HG02623 (cell line): Measurements from ENCODE around the gene SFXN2.
A peak's percentile ranks its signal among the peaks of the same experiment; 100 is the strongest.
"Not testable (repeated sequence)": the region's sequence is repeated elsewhere in the genome, so short reads cannot be mapped to it uniquely, and the experiment has no call there.

Experiments used
- ATAC-seq: cut with Tn5 transposase; IDR thresholded peaks from one replicate; pipeline ENCODE4 v1.9.1; 2021; ENCODE audit warnings: moderate library complexity; ENCODE audit not compliant: unreplicated experiment

The SFXN2 gene

DNA sequence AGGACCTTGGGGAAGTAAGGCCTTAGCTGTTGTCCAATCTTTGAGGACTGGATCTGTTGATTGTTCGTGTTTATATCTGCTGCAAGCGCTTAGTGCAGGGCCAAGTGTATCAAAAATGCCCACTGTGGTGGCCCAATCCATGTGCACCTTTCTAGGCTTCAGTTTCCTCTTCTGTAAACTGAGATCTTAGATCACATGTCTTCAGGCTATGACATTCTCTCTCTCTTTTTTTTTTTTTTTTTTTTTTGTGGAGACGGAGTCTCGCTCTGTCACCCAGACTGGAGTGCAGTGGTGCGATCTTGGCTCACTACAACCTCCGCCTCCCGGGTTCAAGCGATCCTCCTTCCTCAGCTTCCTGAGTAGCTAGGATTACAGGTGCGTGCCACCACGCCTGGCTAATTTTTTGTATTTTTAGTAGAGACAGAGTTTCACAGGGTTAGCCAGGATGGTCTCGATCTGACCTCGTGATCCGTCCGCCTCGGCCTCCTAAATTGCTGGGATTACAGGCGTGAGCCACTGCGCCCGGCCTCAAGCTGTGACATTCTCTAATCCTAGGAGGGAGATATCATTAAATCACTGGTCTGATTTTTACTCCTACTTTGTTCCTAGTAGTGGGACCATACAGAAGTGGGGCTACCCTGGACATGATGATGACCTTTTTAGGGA, 2.6 kb downstream of the SFXN2 start:
- not testable (repeated sequence) for ATAC-seq

DNA sequence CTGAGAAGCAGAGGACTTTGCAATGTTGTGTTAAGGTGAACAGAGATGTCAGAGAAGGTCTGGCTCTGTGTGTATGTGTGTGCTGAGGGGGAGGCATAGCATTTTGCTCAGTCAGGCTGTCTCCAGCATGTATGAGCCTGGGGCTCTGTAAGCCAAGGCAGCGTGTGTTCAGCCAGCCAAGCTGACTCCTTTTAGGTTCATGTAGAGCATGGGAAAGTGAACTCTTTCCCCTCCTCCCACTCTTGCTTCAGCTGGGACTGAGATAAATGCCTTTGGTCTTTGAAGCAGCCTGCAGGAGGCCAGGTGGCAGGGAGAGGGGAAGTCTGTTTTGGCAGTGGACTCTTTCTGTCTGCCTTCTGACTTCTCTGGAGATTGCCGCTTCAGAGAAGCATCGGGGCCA, 3.8 kb downstream of the SFXN2 start:
- ATAC-seq = no peak

DNA sequence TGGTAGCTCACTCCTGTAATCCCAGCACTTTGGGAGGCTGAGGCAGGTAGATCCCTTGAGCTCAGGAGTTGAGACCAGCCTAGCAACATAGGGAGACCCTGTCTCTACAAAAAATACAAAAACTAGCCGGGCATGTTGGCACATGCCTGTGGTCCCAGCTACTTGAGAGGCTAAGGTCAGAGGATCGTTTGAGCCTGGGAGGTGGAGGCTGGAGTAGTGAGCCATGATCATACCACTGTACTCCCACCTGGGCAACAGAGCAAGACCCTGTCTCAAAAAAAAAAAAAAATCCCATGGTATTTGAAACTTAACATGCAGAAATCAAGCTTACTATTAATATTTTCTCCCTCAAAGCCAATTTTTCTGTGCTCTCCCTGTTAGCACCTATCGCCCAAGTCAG, 5.9 kb downstream of the SFXN2 start:
- no peak for ATAC-seq

DNA sequence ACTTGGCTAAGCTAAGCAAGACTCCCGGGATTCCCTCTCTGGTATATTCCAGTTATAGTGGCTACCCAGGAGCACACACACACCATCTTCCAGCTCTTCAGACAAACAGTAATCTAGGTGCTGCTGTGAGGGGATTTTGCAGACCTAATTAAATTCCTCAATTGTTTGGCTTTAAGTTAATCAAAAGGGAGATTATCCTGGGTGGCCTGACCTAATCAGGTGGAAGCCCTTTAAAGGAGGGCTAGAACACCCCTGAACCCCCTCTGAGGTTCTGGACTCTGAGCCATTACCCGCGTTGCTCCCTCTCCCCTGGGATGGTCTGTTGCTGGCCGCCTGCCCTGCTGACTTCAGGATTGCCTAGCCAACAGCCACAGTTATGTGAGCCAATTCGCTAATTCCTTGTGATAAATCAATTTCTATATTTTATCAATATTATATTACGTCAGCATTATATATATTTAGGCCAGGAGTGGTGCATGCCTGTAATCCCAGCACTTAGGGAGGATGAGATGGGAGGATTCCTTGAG, 6.4 kb downstream of the SFXN2 start:
- no peak for ATAC-seq

DNA sequence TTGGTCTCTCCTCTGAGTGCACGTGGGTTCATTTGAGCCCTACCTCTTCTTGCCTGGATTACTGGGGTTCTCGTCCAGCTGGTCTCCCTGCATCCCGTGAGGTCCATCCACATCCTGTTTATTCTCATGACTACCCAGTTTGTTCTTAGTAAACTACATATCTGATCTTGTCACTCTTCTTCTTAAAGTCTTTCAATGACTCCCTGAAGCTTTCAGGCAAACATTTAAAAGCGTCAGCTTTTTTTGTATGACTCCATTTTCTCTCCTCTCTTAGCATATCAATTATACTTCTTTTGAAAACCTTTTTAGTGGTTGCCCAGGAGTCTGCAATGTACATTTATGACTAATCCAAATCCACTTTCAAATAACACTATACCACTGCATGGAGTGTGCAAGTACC, 7.5 kb downstream of the SFXN2 start:
- ATAC-seq = no peak

DNA sequence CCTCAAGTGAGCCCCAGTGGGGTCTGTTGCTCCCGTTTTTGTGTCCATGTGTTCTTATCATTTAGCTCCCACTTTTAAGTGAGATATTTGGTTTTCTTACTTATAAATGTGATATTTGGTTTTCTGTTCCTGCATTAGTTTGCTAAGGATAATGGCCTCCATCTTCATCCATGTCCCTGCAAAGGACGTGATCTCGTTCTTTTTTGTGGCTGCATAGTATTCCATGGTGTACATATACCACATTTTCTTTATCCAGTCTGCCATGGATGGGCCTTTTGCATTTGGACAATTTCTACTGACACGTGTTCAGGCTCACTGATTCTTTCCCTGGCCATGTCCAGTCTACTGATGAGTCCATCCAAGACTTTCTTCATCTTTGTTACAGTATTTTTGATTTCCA, 9.6 kb downstream of the SFXN2 start:
- no peak for ATAC-seq

DNA sequence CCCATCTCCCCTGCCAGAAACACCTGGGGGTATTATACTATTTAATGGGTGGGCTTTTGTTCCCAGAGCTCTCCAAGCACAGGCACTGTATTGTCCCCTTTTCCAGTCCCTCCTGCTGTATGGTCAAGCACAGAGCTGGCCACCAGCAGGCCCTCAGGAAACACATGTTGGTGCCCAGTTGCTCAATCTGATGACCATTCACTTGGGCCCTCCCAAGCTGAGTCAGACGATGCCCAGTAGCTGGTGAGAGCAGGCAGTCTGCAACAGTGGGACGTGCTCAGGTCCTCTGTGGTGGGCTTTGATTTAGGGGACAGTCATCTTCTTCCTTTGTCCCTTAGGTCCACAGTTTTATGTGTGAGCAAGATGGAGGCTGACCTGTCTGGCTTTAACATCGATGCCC, 11.8 kb downstream of the SFXN2 start:
- no peak for ATAC-seq

DNA sequence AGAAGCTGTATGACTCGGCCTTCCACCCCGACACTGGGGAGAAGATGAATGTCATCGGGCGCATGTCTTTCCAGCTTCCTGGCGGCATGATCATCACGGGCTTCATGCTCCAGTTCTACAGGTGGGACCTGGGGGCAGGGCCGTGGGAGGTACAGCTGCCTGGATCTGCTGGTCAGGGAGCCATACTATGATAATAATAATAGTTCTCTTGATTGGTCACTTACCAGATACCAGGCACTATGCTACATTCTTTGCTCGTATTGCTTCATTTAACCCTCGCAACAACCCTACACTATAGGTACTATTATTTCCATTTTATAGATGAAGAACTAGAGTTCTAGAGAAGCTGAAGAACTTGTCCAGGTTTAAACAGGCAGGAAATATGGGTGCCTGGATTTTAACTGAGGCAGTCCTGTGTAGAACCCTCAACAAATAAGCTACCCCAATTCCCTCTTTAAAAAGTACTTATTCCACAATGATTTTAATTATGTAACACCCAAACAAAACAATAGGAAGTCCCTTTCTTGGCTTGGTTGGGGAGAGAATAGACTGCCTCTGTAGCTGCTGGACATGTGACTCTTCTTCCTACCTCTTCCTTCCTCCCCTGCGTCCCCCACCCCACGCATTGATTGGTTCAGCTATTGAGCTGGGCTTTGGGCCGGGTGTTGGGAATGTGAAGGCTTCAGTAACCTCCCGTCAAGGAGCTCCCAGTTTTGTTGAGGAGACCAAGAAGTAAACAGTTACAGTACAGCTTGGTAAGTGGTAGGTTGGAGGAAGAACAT, 12.8 kb downstream of the SFXN2 start:
- no peak for ATAC-seq

DNA sequence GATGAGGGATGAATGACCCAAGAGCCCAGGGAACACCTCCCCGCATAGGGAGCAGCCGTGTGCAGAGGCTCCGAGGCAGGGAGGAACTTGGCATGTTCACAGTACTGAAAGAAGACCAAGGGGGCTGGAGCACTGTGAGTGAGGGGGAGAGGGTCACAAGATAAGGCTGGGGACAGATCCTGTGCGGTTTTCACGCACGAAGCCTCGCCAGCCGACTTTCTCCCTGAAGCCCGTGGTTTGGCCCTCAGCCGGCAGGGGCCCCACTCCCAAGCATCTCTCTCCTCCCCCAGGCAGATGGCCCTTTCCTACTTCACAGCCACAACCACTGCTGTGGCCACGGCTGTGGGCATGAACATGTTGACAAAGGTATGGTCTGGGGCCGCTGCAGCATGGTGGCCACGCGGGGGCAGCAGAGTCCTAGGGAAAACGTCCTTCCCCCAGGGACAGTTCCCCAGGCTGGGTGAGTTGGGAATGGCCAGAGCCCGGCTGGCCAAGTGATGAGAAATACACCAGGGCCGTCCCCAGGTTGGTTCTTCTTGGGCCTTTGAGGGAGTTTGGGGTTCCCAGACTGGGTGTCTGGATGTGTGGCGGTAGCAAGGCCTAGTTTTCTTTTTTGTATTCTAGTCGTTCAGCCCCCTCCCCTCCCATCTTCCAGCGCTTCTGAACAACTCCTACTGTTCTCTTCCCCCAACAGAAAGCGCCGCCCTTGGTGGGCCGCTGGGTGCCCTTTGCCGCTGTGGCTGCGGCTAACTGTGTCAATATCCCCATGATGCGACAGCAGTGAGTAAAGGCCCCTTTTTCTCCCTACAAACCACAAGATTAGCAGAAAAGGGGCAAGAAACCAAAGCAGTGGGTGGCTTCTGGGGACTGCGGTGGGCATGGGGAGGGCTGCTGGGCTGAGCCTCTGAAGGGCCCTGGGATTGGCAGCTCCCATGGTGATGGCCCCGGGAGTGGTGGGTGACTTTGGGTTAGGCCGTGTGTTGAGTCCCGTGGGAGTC, 14.9 kb downstream of the SFXN2 start:
- ATAC-seq = no peak

DNA sequence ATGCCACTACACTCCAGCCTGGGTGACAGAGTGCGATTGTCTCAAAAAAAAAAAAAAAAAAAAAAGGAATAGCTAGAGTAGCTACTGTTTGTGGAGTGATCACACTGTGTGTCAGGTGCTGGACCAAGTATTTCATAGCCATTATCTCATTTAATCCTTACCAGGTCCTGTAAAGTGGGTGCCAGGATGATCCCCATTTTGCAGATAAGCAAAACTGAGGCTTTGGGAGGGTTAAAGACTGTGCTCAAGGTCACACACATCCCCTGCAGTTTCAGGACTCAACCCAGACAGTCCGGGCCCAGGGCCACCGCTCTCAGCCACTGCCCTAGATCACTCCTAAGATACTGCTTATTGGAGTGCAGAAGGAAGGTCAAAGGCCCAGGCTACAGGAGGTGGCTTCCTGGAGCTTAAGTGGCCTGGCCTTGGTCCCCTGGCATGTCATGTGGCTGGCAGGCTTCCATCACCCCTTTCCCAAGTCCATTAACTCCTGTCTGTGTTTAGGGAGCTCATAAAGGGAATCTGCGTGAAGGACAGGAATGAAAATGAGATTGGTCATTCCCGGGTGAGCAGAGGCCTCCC, 16.9 kb downstream of the SFXN2 start:
- ATAC-seq = no peak

DNA sequence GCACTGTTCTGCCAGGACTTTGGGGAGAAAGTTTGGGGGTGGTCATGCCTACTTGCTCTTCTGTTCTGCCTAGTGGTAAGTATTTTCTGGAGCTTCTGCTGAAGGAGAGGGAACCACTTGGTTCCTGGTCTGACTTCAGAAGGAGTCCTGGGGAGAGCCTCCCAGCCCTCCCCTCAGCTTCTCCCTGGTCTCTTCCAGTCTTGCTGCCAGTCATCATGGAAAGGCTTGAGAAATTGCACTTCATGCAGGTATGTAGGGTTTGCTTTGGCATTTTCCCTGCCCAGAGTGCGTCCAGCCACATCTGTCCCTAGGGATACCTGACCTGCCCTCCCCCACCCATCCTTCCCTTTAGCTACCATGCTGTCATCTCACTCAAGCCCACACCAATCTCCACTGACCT, 18.2 kb downstream of the SFXN2 start:
- ATAC-seq = no peak

DNA sequence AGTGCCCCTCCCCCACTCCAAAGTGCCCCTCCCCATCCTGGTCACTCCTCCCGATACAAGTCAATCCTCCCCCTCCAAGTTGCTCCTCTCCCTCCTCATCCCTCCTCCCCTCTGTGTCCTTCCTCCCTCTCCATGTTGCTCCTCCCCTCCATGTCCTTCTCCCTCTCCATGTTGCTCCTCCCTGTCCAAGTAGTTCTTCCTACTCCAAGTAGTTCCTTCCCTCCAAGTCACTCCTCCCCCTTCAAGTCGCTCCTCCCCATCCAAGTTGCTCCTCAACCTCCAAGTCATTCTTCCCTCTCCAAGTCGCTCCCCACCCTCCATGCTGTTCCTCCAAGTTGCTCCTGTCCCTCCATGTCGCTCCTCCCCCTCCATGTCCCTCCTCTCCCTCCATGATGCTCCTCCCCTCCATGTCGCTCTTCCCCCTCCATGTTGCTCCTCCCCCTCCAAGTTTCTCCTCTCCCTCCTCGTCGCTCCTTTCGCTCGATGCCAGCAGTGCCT, 20.7 kb downstream of the SFXN2 start:
- ATAC-seq = no peak

DNA sequence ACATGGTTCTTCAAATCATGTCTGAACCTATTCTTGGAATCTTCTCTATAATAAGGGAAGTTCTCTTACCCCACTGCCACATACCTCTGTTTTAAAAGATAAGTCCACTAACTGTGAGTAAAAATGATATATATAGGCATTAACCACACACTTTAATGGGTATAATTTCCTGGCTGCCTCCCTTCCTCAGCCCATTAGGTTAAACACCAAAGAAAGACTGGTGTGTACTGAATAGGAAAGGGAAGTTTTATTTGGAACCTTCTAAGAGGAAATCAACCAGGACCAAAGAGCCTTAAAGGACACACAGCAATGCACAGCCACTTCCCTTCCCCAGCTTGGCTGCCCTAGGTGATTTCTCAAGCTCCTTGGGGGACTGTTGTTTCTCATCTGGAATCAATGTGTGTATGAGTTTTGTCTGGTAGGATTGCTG, 24.3 kb downstream of the SFXN2 start:
- no peak for ATAC-seq

DNA sequence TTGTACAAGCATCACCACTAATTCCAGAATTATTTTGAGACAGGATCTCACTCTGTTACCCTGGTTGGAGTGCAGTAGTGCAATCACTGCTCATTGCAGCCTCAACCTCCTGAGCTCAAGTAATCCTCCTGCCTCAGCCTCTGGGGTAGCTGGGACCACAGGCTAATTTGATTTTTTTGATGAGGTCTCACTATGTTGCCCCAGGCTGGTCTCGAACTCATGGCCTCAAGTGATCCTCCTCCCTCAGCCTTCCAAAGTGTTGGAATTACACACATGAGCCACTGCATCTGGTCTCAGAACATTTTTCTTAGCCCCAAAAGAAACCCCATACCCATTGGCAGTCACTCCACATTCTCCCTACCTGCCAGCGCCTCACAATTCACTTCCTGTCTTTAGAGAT, 25.8 kb downstream of the SFXN2 start:
- ATAC-seq = no peak

DNA sequence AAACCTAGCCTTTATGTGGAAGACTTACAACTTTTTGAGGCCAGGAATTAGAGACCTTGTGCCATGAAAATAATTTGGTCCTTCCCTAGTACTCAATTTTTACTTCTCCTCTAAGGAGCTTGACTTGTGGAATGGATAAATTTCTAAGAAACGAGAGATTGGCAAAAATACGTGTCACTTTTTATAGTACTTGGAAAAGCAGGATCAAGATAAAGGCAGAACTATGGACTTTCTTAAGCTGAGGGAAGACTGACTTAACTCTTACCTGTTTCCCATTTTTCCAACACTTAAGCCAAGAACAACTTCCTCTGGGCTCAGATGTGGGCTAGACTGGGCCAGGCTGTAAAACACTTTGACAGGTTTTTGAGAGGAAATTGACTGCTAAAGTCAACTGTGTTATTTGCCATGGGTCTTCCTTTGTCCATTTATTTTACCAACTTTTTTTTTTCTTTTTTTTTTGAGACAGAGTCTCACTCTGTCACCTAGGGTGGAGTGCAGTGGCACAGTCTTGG, 27.3 kb downstream of the SFXN2 start:
- no peak for ATAC-seq

DNA sequence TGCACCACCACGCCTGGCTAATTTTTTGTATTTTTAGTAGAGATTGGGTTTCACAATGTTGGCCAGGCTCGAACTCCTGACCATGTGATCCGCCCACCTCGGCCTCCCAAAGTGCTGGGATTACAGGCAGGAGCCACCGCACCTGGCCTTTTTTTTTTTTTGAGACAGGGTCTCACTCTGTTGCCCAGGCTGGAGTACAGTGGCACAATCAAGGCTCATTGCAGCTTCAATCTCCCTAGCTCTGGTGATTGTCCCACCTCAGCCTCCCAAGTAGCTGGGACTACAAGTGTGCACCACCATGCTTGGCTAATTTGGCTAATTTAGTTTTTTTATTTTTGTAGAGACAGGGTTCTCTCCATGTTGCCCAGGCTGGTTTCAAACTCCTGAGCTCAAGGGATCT, 27.9 kb downstream of the SFXN2 start:
- ATAC-seq = not testable (repeated sequence)

DNA sequence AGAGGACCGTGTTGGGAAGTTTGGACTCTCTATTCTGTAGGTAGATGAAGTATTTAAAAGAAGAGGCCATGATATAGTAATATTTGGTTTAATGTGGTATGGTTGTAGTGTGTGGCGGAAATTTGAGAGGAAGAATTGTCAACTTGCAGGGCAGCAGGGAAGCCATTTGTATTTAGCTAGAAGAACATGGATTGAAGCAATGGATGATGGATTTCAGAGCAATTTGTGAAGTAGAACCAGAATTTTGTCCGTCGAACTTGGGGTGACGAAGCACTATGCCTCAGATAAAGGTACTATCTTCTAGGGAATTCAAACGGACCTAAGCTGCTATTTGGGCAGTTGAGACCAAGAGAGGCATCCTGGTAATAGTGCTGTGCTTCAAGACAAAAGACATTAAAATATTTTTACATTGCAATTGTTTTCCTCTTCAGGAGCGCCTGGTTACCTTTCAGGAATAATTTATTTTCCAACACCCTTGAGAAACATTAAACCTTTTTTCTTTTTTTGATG, 28.7 kb downstream of the SFXN2 start:
- no peak for ATAC-seq

DNA sequence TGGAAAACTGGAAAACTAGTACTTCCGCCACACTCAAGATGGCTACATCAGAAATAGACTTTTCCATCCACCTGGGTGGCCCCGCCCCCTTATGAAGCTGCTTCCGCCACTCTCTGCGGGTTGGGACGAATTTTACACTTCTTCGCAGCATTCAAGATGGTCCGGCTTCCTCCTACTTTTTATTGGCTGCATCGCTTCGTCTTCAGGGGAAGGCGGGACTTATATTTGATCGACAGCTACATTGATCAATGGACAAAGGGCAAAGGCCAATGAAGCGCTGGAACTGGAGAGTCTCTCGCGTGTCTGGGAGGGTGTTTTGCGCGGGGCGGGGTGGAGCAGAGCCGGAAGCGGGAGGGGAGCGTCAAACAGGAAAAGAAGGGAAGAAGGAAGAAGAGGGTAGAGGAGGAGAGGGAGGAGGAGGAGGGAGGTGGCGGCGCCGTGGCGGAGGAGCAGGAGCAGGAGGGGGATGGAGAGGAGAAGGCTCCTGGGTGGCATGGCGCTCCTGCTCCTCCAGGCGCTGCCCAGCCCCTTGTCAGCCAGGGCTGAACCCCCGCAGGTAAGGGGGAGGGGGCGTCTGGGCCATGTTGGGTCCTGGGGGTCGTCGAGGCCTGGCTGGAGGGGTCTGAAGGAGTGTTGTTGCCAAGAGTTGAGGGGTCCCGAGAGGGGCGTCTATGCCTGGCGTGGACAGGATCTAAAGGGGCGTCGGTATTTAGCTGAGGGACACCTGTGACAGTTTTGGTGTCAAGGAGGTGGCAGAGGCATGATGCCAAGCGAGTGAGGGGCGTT, 29.3 kb downstream of the SFXN2 start, which contains the start of gene WBP1L:
Gene WBP1L (plus strand): TSS at position 361 of the 786 bp plus-strand sequence. CDS start 106 bp downstream, at position 467.
- ATAC-seq = peak; percentile 93

DNA sequence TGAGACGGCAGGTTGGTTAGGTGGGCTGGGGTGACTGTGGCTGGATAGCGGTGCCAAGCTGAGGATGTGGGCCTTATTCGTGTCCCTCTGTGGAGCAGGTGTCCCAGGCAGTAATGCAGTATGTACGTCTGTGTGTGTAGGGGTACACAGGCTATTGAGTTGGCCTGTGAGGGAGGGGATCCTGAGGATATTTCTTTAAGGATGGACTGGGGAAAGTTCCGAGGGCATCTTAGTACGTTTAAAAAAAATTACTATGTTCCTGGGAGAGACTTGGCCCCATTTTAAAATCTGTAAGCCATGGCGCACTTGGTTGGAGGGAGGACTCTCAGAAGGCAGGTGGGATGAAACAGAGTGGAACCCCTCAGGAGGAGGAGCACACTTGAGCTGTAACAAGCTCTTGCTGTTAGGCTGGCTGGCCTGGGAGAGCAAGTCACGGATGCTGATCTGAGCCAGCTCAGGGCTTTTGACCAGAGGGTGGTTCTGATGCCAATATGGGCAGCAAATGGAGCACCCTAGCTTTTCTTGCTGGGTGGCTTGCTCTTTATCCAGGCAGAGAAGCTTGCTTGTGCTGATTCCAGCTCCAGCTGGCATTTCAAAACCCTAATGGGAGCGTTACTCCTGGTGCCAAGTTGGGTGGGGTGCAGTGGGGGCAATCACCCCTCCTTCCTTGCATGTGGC, 30.1 kb downstream of the SFXN2 start:
- ATAC-seq = no peak
